Neural cell (in vitro differentiated cells): ENCODE measurements around the gene ZNF281. TPM values are rescaled to one million over a fixed set of nuclear protein-coding genes. Genes with fewer than 3 reads are reported as not detected.

Experiments used
- H2AFZ ChIP-seq: fragments of 200-600, 300-800 bp; sonication (generic), shearing (Covaris generic); 2 replicates; pipeline ENCODE4 v1.6.0; 2014; ENCODE audit warnings: low read depth, mild to moderate bottlenecking, antibody characterized with exemption, low read length, moderate library complexity
- H3F3A ChIP-seq: fragments of 200-600 bp; shearing (Covaris generic); 2 replicates; pipeline ENCODE4 v1.6.1; 2016; ENCODE audit warnings: mild to moderate bottlenecking, moderate library complexity, mixed read lengths, antibody characterized with exemption, low read length; ENCODE audit not compliant: insufficient read depth, poor library complexity, severe bottlenecking
- H3K27ac ChIP-seq: fragments of 200-600, 300-800 bp; sonication (generic), shearing (Covaris generic); 2 replicates; pipeline ENCODE4 v1.5.1; 2014; ENCODE audit warnings: mild to moderate bottlenecking, low read length, moderate library complexity
- H3K27me3 ChIP-seq: fragments of 300-800, 200-600 bp; sonication (generic), shearing (Covaris generic); 2 replicates; pipeline ENCODE4 v1.6.0; 2014; ENCODE audit warnings: mild to moderate bottlenecking, low read depth, low read length, moderate library complexity; ENCODE audit not compliant: insufficient read depth
- H3K36me3 ChIP-seq: fragments of 300-800, 200-600 bp; sonication (generic), shearing (Covaris generic); 2 replicates; pipeline ENCODE4 v1.5.1; 2014; ENCODE audit warnings: mild to moderate bottlenecking, antibody characterized with exemption, low read length, moderate library complexity; ENCODE audit not compliant: insufficient read depth
- H3K4me2 ChIP-seq: fragments of 300-800, 200-600 bp; sonication (generic), shearing (Covaris generic); 2 replicates; pipeline ENCODE4 v1.6.0; 2014; ENCODE audit warnings: mild to moderate bottlenecking, low read length
- H3K4me3 ChIP-seq: fragments of 300-800, 200-600 bp; sonication (generic), shearing (Covaris generic); 2 replicates; pipeline ENCODE4 v1.5.1; 2014; ENCODE audit warnings: mild to moderate bottlenecking, low read length, moderate library complexity
- H3K79me2 ChIP-seq: fragments of 200-600 bp; shearing (Covaris generic); replicated peaks from 2 replicates; pipeline ENCODE4 v1.6.0; 2014; ENCODE audit warnings: mild to moderate bottlenecking, low read length, moderate library complexity; ENCODE audit not compliant: insufficient read depth
- H3K9ac ChIP-seq: fragments of 300-800, 200-600 bp; sonication (generic), shearing (Covaris generic); 2 replicates; pipeline ENCODE4 v1.6.1; 2016; ENCODE audit warnings: mild to moderate bottlenecking, low read length, mixed read lengths
- H3K9me2 ChIP-seq: fragments of 200-600 bp; shearing (Covaris generic); 2 replicates; pipeline ENCODE4 v1.6.1; 2016; ENCODE audit warnings: mild to moderate bottlenecking, low read length, mixed read lengths; ENCODE audit not compliant: insufficient read depth
- H3K9me3 ChIP-seq: fragments of 200-600, 300-800 bp; sonication (generic), shearing (Covaris generic); 2 replicates; pipeline ENCODE4 v1.6.1; 2016; ENCODE audit warnings: mild to moderate bottlenecking, mixed run types, low read length, moderate library complexity, mixed read lengths
- H4K20me1 ChIP-seq: fragments of 200-600 bp; shearing (Covaris generic); 2 replicates; pipeline ENCODE4 v1.6.1; 2016; ENCODE audit warnings: mild to moderate bottlenecking, mixed run types; ENCODE audit not compliant: insufficient read depth
- EP300 ChIP-seq: fragments of 450-650 bp; conservative IDR thresholded peaks from 2 replicates; pipeline ENCODE4 v1.6.1; 2014; ENCODE audit warnings: antibody characterized with exemption, mild to moderate bottlenecking, moderate library complexity; ENCODE audit not compliant: poor library complexity, severe bottlenecking
- EZH2 ChIP-seq: fragments of 200-600, 300-800 bp; shearing (Covaris generic), sonication (generic); IDR thresholded peaks from 2 replicates; pipeline ENCODE4 v1.6.1; 2014; ENCODE audit warnings: antibody characterized with exemption, low read length, borderline replicate concordance, mild to moderate bottlenecking; ENCODE audit not compliant: insufficient read depth, poor library complexity, severe bottlenecking
- MXI1 ChIP-seq: fragments of 450-650 bp; conservative IDR thresholded peaks from 2 replicates; pipeline ENCODE4 v1.6.1; 2014; ENCODE audit warnings: antibody characterized with exemption, mild to moderate bottlenecking; ENCODE audit not compliant: poor library complexity, severe bottlenecking
- POLR2AphosphoS5 ChIP-seq: IDR thresholded peaks from 2 replicates; pipeline ENCODE4 v1.6.1; 2012
- RAD21 ChIP-seq: fragments of 450-650 bp; conservative IDR thresholded peaks from 2 replicates; pipeline ENCODE4 v1.6.1; 2014; ENCODE audit warnings: antibody characterized with exemption, mild to moderate bottlenecking, moderate library complexity
- SMC3 ChIP-seq: fragments of 450-650 bp; conservative IDR thresholded peaks from 2 replicates; pipeline ENCODE4 v1.6.1; 2014; ENCODE audit warnings: antibody characterized with exemption, mild to moderate bottlenecking, moderate library complexity; ENCODE audit not compliant: poor library complexity
- TAF1 ChIP-seq: IDR thresholded peaks from 2 replicates; pipeline ENCODE4 v1.6.1; 2012; ENCODE audit warnings: low read depth
- polyA plus RNA-seq: library from polyadenylated mRNA; depleted of rRNA; stranded (reverse); fragments of >200 nt; gene quantifications from 2 replicates; pipeline ENCODE4 v1.2.3, GENCODE V29; 2014
- TF ChIP-seq, protein P1 (sequence below): IDR thresholded peaks from 2 replicates; pipeline ENCODE4 v1.6.1; 2012; ENCODE audit warnings: borderline replicate concordance
- TF ChIP-seq, protein P2 (sequence below): fragments of 450-650 bp; IDR thresholded peaks from 2 replicates; pipeline ENCODE4 v1.5.1; 2014; ENCODE audit warnings: antibody characterized with exemption, mild to moderate bottlenecking, moderate library complexity; ENCODE audit not compliant: poor library complexity, severe bottlenecking

The ZNF281 gene
- polyA plus RNA-seq, 1 donor from 2014 or later = 23.9 TPM

DNA sequence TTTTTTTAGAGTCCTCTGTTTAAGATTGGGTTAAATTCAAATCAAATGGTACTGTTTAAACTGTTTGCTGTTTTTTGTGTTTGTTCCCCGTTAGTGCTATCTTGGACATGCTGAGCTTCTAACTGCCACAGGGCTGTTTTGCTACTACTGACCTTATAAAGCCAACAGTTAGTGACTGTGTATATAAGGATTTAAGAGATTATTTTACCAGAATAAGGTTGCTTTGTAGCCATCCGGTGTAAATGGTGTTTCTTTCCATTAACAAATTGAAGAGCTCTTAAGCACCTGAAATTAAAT is 37.0 kb downstream of the ZNF281 start:
- no peaks in the 10 kb centered on the region for H3K9me2 ChIP-seq
- no peaks in the 10 kb centered on the region for H3K36me3 ChIP-seq
- H3K4me3 ChIP-seq = no peak overlapping the region
- no peak overlapping the region for H3K4me2 ChIP-seq
- no peaks in the 10 kb centered on the region for H4K20me1 ChIP-seq
- no peak overlapping the region for H3K9ac ChIP-seq
- no peaks in the 10 kb centered on the region for H3K9me3 ChIP-seq
- H3K27ac ChIP-seq = no peak overlapping the region
- H2AFZ ChIP-seq = no peak overlapping the region
- H3F3A ChIP-seq = no peaks in the 10 kb centered on the region
- H3K79me2 ChIP-seq = no peaks in the 10 kb centered on the region
- no peaks in the 10 kb centered on the region for H3K27me3 ChIP-seq
- TF ChIP-seq TAF1 = no peak
- TF ChIP-seq, protein P1, sequence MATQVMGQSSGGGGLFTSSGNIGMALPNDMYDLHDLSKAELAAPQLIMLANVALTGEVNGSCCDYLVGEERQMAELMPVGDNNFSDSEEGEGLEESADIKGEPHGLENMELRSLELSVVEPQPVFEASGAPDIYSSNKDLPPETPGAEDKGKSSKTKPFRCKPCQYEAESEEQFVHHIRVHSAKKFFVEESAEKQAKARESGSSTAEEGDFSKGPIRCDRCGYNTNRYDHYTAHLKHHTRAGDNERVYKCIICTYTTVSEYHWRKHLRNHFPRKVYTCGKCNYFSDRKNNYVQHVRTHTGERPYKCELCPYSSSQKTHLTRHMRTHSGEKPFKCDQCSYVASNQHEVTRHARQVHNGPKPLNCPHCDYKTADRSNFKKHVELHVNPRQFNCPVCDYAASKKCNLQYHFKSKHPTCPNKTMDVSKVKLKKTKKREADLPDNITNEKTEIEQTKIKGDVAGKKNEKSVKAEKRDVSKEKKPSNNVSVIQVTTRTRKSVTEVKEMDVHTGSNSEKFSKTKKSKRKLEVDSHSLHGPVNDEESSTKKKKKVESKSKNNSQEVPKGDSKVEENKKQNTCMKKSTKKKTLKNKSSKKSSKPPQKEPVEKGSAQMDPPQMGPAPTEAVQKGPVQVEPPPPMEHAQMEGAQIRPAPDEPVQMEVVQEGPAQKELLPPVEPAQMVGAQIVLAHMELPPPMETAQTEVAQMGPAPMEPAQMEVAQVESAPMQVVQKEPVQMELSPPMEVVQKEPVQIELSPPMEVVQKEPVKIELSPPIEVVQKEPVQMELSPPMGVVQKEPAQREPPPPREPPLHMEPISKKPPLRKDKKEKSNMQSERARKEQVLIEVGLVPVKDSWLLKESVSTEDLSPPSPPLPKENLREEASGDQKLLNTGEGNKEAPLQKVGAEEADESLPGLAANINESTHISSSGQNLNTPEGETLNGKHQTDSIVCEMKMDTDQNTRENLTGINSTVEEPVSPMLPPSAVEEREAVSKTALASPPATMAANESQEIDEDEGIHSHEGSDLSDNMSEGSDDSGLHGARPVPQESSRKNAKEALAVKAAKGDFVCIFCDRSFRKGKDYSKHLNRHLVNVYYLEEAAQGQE = no peak
- no peak for TF ChIP-seq EZH2
- no peak for TF ChIP-seq MXI1
- TF ChIP-seq POLR2AphosphoS5 = no peak
- no peak for TF ChIP-seq SMC3
- TF ChIP-seq, protein P2, sequence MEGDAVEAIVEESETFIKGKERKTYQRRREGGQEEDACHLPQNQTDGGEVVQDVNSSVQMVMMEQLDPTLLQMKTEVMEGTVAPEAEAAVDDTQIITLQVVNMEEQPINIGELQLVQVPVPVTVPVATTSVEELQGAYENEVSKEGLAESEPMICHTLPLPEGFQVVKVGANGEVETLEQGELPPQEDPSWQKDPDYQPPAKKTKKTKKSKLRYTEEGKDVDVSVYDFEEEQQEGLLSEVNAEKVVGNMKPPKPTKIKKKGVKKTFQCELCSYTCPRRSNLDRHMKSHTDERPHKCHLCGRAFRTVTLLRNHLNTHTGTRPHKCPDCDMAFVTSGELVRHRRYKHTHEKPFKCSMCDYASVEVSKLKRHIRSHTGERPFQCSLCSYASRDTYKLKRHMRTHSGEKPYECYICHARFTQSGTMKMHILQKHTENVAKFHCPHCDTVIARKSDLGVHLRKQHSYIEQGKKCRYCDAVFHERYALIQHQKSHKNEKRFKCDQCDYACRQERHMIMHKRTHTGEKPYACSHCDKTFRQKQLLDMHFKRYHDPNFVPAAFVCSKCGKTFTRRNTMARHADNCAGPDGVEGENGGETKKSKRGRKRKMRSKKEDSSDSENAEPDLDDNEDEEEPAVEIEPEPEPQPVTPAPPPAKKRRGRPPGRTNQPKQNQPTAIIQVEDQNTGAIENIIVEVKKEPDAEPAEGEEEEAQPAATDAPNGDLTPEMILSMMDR = no peak
- no peak for TF ChIP-seq RAD21
- TF ChIP-seq EP300 = no peak

DNA sequence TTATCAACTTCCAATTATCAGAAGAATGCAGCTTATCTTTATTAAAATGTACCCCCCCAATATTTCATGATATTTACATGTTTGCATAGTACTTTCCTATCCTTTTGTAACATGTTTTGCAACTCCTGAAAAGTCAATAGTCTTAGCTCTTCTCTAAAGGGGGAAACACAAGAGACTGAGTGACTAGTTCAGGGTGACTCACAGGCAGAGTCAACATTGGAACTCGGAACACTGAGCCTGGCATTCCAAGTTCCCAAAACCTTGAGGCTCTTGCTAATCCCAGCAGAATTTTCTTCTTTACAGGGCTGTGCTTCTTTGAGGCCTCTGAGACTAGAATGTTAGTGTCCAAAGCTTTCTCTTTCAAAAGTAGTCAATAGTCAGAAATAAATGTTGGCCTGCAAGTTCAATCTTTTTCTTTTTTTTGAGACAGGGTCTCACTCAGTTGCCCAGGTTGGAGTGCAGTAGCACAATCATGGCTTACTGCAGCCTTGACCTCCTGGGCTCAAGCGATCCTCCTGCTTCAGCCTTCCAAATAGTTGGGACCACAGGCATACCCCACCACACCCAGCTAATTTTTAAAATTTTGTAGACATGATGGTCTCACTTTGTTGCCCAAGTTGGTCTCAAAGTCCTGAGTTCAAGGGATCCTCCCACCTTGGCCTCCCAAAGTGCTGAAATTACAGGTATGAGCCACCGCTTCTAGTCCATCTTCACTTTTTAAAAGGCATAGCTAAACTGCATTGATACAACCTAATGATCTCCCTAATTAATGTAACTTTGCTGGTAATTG is 37.5 kb downstream of the ZNF281 start:
- TF ChIP-seq MXI1 (no peak), POLR2AphosphoS5 (no peak), SMC3 (no peak), EP300 (no peak)
- Histone ChIP-seq H2AFZ (no peak overlapping the region), H3K4me2 (no peak overlapping the region), H3F3A (no peaks in the 10 kb centered on the region), H3K27me3 (no peaks in the 10 kb centered on the region), H3K9ac (no peak overlapping the region), H3K9me3 (no peaks in the 10 kb centered on the region), H4K20me1 (no peaks in the 10 kb centered on the region), H3K4me3 (no peak overlapping the region), H3K79me2 (no peaks in the 10 kb centered on the region), H3K9me2 (no peaks in the 10 kb centered on the region), H3K27ac (no peak overlapping the region), H3K36me3 (no peaks in the 10 kb centered on the region)
